IMR-90 (cell line): ENCODE data around the gene GCM1. TPM values are rescaled to one million over a fixed set of nuclear protein-coding genes. Genes with fewer than 3 reads are reported as not detected.

Experiments
- ATAC-seq: fragments of 200-7000 bp; cut with Tn5 transposase; 2 replicates; pipeline ENCODE4 v1.9.1; 2020; ENCODE audit warnings: low read depth, mild to moderate bottlenecking, moderate library complexity
- BruUV-seq: library from RNA; stranded (reverse); fragments of 400-500 nt; replicated peaks from 2 replicates; lab custom pipeline; 2021; lab: Mats Ljungman, UMichigan
- CTCF ChIA-PET: fragments of 300-600 bp; formaldehyde crosslinking; extraction: SDS; loops from one replicate; lab custom pipeline; 2021; ENCODE audit warnings: antibody characterized with exemption; lab: Yijun Ruan, JAX
- POLR2A ChIA-PET: fragments of 300-600 bp; sonication (Branson Sonifier 250); formaldehyde crosslinking; loops from one replicate; lab custom pipeline; 2022; ENCODE audit warnings: antibody characterized with exemption; ENCODE audit not compliant: unreplicated experiment; lab: Charles Lee
- DNase-seq: peaks from one replicate; pipeline ENCODE4 v3.0.0; 2013
- H2AFZ ChIP-seq: replicated peaks from 2 replicates; pipeline ENCODE3; 2013; ENCODE audit warnings: low read length, mild to moderate bottlenecking; ENCODE audit not compliant: poor library complexity
- H2AK5ac ChIP-seq: 2 replicates; pipeline ENCODE4 v1.6.1; 2013; ENCODE audit warnings: low read depth, low read length, inconsistent platforms
- H2AK9ac ChIP-seq: replicated peaks from 2 replicates; pipeline ENCODE3; 2013; ENCODE audit warnings: mild to moderate bottlenecking, low read depth, low read length, moderate library complexity; ENCODE audit not compliant: poor library complexity
- H2BK120ac ChIP-seq: 2 replicates; pipeline ENCODE4 v1.6.1; 2013; ENCODE audit warnings: low read depth, low read length, inconsistent platforms
- H2BK15ac ChIP-seq: 3 replicates; pipeline ENCODE4 v1.6.1; 2013; ENCODE audit warnings: low read depth, low read length, inconsistent platforms
- H2BK20ac ChIP-seq: 2 replicates; pipeline ENCODE4 v1.6.1; 2013; ENCODE audit warnings: low read depth, mild to moderate bottlenecking, inconsistent platforms, low read length, moderate library complexity
- H2BK5ac ChIP-seq: 2 replicates; pipeline ENCODE4 v1.6.1; 2013; ENCODE audit warnings: mild to moderate bottlenecking, low read depth, low read length, inconsistent platforms; ENCODE audit not compliant: poor library complexity, severe bottlenecking
- H3K14ac ChIP-seq: replicated peaks from 2 replicates; pipeline ENCODE4 v1.6.1; 2013; ENCODE audit warnings: low read depth, low read length, inconsistent platforms
- H3K18ac ChIP-seq: 2 replicates; pipeline ENCODE4 v1.6.1; 2013; ENCODE audit warnings: low read depth, low read length, control low read depth
- H3K23ac ChIP-seq: 2 replicates; pipeline ENCODE4 v1.6.1; 2013; ENCODE audit warnings: low read depth, low read length, inconsistent platforms
- H3K27ac ChIP-seq: 2 replicates; pipeline ENCODE4 v1.5.1; 2013; ENCODE audit warnings: mild to moderate bottlenecking, control low read depth, low read length; ENCODE audit not compliant: insufficient read depth
- H3K27me3 ChIP-seq: 2 replicates; pipeline ENCODE4 v1.6.1; 2013; ENCODE audit warnings: low read length; ENCODE audit not compliant: control insufficient read depth, insufficient read depth
- H3K36me3 ChIP-seq: 2 replicates; pipeline ENCODE4 v1.6.1; 2013; ENCODE audit warnings: low read length, mixed read lengths; ENCODE audit not compliant: control insufficient read depth, insufficient read depth
- H3K4ac ChIP-seq: 2 replicates; pipeline ENCODE4 v1.6.1; 2013; ENCODE audit warnings: low read depth, low read length, inconsistent platforms
- H3K4me1 ChIP-seq: 2 replicates; pipeline ENCODE4 v1.6.1; 2013; ENCODE audit warnings: low read length, mixed read lengths; ENCODE audit not compliant: control insufficient read depth, insufficient read depth
- H3K4me2 ChIP-seq: 2 replicates; pipeline ENCODE4 v1.6.1; 2013; ENCODE audit warnings: low read depth, mild to moderate bottlenecking, control low read depth, low read length, moderate library complexity
- H3K4me3 ChIP-seq: 2 replicates; pipeline ENCODE4 v1.5.1; 2013; ENCODE audit warnings: low read depth, mild to moderate bottlenecking, control low read depth, low read length, moderate library complexity; ENCODE audit not compliant: insufficient read depth
- H3K56ac ChIP-seq: 2 replicates; pipeline ENCODE4 v1.6.1; 2013; ENCODE audit warnings: low read length, inconsistent platforms; ENCODE audit not compliant: insufficient read depth; ENCODE audit errors: extremely low read depth
- H3K79me1 ChIP-seq, 2 experiments: 2 replicates each; pipeline ENCODE4 v1.6.1; 2013; ENCODE audit warnings: low read length in 2 of 2, inconsistent platforms in 1 of 2, low read depth in 1 of 2
- H3K9ac ChIP-seq: 2 replicates; pipeline ENCODE4 v1.6.1; 2013; ENCODE audit warnings: low read depth, low read length, control low read depth
- H3K9me1 ChIP-seq: 2 replicates; pipeline ENCODE4 v1.6.1; 2013; ENCODE audit warnings: low read length, inconsistent platforms; ENCODE audit not compliant: insufficient read depth
- H3K9me3 ChIP-seq: 2 replicates; pipeline ENCODE4 v1.6.1; 2013; ENCODE audit warnings: low read length; ENCODE audit not compliant: control insufficient read depth, insufficient read depth
- H4K20me1 ChIP-seq: 2 replicates; pipeline ENCODE4 v1.6.1; 2013; ENCODE audit warnings: low read length, inconsistent platforms; ENCODE audit not compliant: insufficient read depth
- H4K5ac ChIP-seq: 2 replicates; pipeline ENCODE4 v1.6.1; 2013; ENCODE audit warnings: mild to moderate bottlenecking, low read depth, low read length, control low read depth
- H4K8ac ChIP-seq, 2 experiments: 2 replicates each; pipeline ENCODE4 v1.6.1; 2013; ENCODE audit warnings: low read depth in 2 of 2, low read length in 2 of 2, control low read depth in 1 of 2, inconsistent platforms in 1 of 2
- H4K91ac ChIP-seq: 2 replicates; pipeline ENCODE4 v1.6.1; 2013; ENCODE audit warnings: low read depth, low read length, inconsistent platforms; ENCODE audit not compliant: insufficient read depth
- BHLHE40 ChIP-seq: fragments of 150-350 bp; IDR thresholded peaks from 2 replicates; pipeline ENCODE4 v1.6.1; 2016; ENCODE audit warnings: mild to moderate bottlenecking, low read depth, low read length
- CEBPB ChIP-seq: IDR thresholded peaks from 2 replicates; pipeline ENCODE4 v1.6.1; 2012; ENCODE audit warnings: low read depth, low read length, improper control_type of control experiment
- CHD1 ChIP-seq: IDR thresholded peaks from 2 replicates; pipeline ENCODE4 v1.6.1; 2012; ENCODE audit warnings: low read depth, low read length, improper control_type of control experiment
- CTCF ChIP-seq: conservative IDR thresholded peaks from 2 replicates; pipeline ENCODE4 v1.5.1; 2012; ENCODE audit warnings: mild to moderate bottlenecking, low read depth, low read length, improper control_type of control experiment
- FOS ChIP-seq: fragments of 150-350 bp; IDR thresholded peaks from 2 replicates; pipeline ENCODE4 v1.6.1; 2016; ENCODE audit warnings: low read depth, low read length
- MAFK ChIP-seq: IDR thresholded peaks from 2 replicates; pipeline ENCODE4 v1.6.1; 2012; ENCODE audit warnings: low read depth, low read length, improper control_type of control experiment
- NFE2L2 ChIP-seq: fragments of 150-350 bp; IDR thresholded peaks from 2 replicates; pipeline ENCODE4 v1.6.1; 2016; ENCODE audit warnings: low read depth, mild to moderate bottlenecking, low read length
- RCOR1 ChIP-seq: IDR thresholded peaks from 2 replicates; pipeline ENCODE4 v1.6.1; 2012; ENCODE audit warnings: mild to moderate bottlenecking, low read length, improper control_type of control experiment; ENCODE audit not compliant: insufficient replicate concordance
- SMC3 ChIP-seq: fragments of 150-350 bp; IDR thresholded peaks from 2 replicates; pipeline ENCODE4 v1.6.1; 2016; ENCODE audit warnings: low read depth, mild to moderate bottlenecking, antibody characterized with exemption, low read length, moderate library complexity
- WGBS, 2 experiments: methylation state at CpG; one replicate each; pipeline versions ENCODE4 v1.1.5 to v1.1.7; 2013; ENCODE audit warnings: missing lambda C conversion rate in 2 of 2; ENCODE audit not compliant: insufficient read length in 1 of 2; ENCODE audit errors: extremely low coverage in 2 of 2; 5-methylcytosine and 5-hydroxymethylcytosine counted together
- dilution Hi-C: fragments of 300-500 bp; cut with HindIII; formaldehyde crosslinking; loops from one replicate; pipeline ENCODE4 v1.14.3; 2018; ENCODE audit warnings: low sequenced_read_pairs; ENCODE audit not compliant: unreplicated experiment
- in situ Hi-C: fragments of 300-500 bp; cut with MboI; formaldehyde crosslinking; loops from 3 replicates; pipeline ENCODE4 v1.14.3; 2019; ENCODE audit warnings: low sequenced_read_pairs, inconsistent platforms, mixed read lengths
- intact Hi-C: fragments of 100-400 bp; cut with micrococcal nuclease; formaldehyde crosslinking; loops from 2 replicates; pipeline ENCODE4 v1.10.0; 2022
- polyA plus RNA-seq, 3 experiments: library from polyadenylated mRNA; depleted of rRNA; stranded (reverse); fragments of >200 nt; gene quantifications; 2 replicates each; pipeline ENCODE4 v1.2.3, GENCODE V29; 2012; ENCODE audit warnings: low replicate concordance in 1 of 3
- total RNA-seq: library from RNA; depleted of rRNA; stranded (reverse); fragments of >200 nt; gene quantifications from 2 replicates; pipeline ENCODE4 v1.2.3, GENCODE V29; 2012
- TF ChIP-seq, protein P1 (sequence below): fragments of 150-350 bp; IDR thresholded peaks from 2 replicates; pipeline ENCODE4 v1.6.1; 2016; ENCODE audit warnings: low read depth, mild to moderate bottlenecking, low read length, moderate library complexity, borderline replicate concordance

The GCM1 gene
- total and polyA plus RNA-seq, 2 of the 4 experiments (the other 2 are of a cell fraction), result not detected

DNA sequence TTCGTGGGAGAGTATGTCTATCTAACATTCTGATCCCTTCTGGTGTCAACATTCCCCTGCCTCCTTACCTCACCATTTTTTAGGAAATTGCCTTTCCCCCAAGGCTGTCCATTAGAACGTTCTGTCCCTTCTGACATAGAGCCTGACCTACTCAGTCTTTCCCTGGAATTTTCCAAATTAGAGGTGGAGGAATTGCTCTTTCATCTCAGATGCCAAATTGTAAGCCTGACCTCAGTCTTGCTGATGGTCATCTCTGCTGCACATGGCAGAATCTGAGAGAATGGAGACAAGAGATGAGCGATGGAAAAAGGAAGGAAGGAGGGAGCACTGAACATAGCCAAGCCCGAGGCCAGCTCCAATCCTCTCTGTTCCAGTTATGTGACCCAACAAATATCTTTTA, 5.4 kb upstream of the GCM1 start:
- Histone ChIP-seq H3K4me2 (no peak overlapping the region), H3K4me1 (no peaks in the 10 kb centered on the region), H2AFZ (no peak overlapping the region), H3K9ac (no peak overlapping the region), H3K9me3 (no peaks in the 10 kb centered on the region), H3K27ac (no peak overlapping the region), H3K18ac (no peak overlapping the region), H2AK5ac (no peak overlapping the region), H3K23ac (no peak overlapping the region), H3K14ac (no peak overlapping the region), H3K36me3 (no peaks in the 10 kb centered on the region), H3K56ac (no peak overlapping the region), H3K79me1 (no peaks in the 10 kb centered on the region), H2BK5ac (no peak overlapping the region), H4K5ac (no peak overlapping the region), H2BK120ac (no peak overlapping the region), H3K9me1 (no peaks in the 10 kb centered on the region), H3K4me3 (no peak overlapping the region), H3K4ac (no peak overlapping the region), H4K91ac (no peak overlapping the region), H2BK15ac (no peak overlapping the region), H2AK9ac (no peak overlapping the region), H2BK20ac (no peak overlapping the region), H4K20me1 (no peaks in the 10 kb centered on the region), H4K8ac (no peak overlapping the region), H3K27me3 (peaks cover 3% of the 10 kb centered on the region; the same call in 1 of the 2 replicates)
- BruUV-seq, result no TSS peak
- in situ Hi-C loops, result loop anchor here (25.0 kb wide), 1 partner anchor 508 kb away; the partner anchor contains the start of gene KLHL31
- DNase-seq, result no peak
- dilution Hi-C loops, result no loop called here
- CTCF ChIA-PET, result no interaction called here
- ATAC-seq, result no peak
- POLR2A ChIA-PET, result no interaction called here
- no peak for TF ChIP-seq NFE2L2
- TF ChIP-seq, protein P1, sequence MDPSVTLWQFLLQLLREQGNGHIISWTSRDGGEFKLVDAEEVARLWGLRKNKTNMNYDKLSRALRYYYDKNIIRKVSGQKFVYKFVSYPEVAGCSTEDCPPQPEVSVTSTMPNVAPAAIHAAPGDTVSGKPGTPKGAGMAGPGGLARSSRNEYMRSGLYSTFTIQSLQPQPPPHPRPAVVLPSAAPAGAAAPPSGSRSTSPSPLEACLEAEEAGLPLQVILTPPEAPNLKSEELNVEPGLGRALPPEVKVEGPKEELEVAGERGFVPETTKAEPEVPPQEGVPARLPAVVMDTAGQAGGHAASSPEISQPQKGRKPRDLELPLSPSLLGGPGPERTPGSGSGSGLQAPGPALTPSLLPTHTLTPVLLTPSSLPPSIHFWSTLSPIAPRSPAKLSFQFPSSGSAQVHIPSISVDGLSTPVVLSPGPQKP, result no peak
- TF ChIP-seq BHLHE40, result no peak
- no peak for TF ChIP-seq SMC3
- TF ChIP-seq CTCF, result no peak
- no peak for TF ChIP-seq RCOR1
- no peak for TF ChIP-seq FOS
- TF ChIP-seq CHD1, result no peak
- no peak for TF ChIP-seq CEBPB
- no peak for TF ChIP-seq MAFK
- no CpG with 5 or more reads among the region's 4 CpGs for WGBS, 2 experiments
- intact Hi-C loops, result no loop called here
